Liver (tissue), 9 donors: ENCODE data around the gene DPAGT1. TPM values are rescaled to one million over a fixed set of nuclear protein-coding genes. Genes with fewer than 3 reads are reported as not detected.

Source experiments
- DNase-seq: peaks from one replicate; pipeline ENCODE4 v3.0.0-alpha.2; 2017; ENCODE audit warnings: low spot score
- H3K27ac ChIP-seq, 2 donors: one replicate each; pipeline ENCODE4 v1.7.0; 2013; ENCODE audit warnings: inconsistent platforms in 2 of 2, low read length in 2 of 2, control low read depth in 1 of 2, low read depth in 1 of 2, mild to moderate bottlenecking in 1 of 2
- H3K27me3 ChIP-seq, 4 donors: one replicate each; pipeline versions ENCODE4 v1.6.1 to v1.7.0; 2013; ENCODE audit warnings: low read length in 3 of 4, inconsistent platforms in 1 of 4, mild to moderate bottlenecking in 1 of 4, moderate library complexity in 1 of 4; ENCODE audit not compliant: control insufficient read depth in 4 of 4, insufficient read depth in 4 of 4
- H3K36me3 ChIP-seq, 4 donors: one replicate each; pipeline versions ENCODE4 v1.6.1 to v1.7.0; 2013; ENCODE audit warnings: low read length in 3 of 4, mild to moderate bottlenecking in 3 of 4, low read depth in 1 of 4, moderate library complexity in 1 of 4; ENCODE audit not compliant: control insufficient read depth in 4 of 4, insufficient read depth in 3 of 4
- H3K4me1 ChIP-seq, 4 donors: one replicate each; pipeline versions ENCODE4 v1.6.1 to v1.7.0; 2013; ENCODE audit warnings: low read length in 3 of 4, mild to moderate bottlenecking in 3 of 4, moderate library complexity in 1 of 4; ENCODE audit not compliant: control insufficient read depth in 4 of 4, insufficient read depth in 4 of 4
- H3K4me3 ChIP-seq, 3 donors: one replicate each; pipeline versions ENCODE4 v1.6.1 to v1.7.0; 2013; ENCODE audit warnings: low read length in 3 of 3, control low read depth in 1 of 3, low read depth in 1 of 3, mild to moderate bottlenecking in 1 of 3
- H3K9ac ChIP-seq, 2 donors: one replicate each; pipeline ENCODE4 v1.7.0; 2013; ENCODE audit warnings: low read length in 2 of 2, mild to moderate bottlenecking in 2 of 2, moderate library complexity in 2 of 2, control low read depth in 1 of 2, low read depth in 1 of 2
- H3K9me3 ChIP-seq, 4 donors: one replicate each; pipeline versions ENCODE4 v1.6.1 to v1.7.0; 2013; ENCODE audit warnings: low read length in 3 of 4; ENCODE audit not compliant: control insufficient read depth in 4 of 4
- EGR1 ChIP-seq, 2 donors: IDR thresholded peaks; 2 replicates each; pipeline ENCODE4 v1.6.1; 2016 to 2018; ENCODE audit warnings: antibody characterized with exemption in 2 of 2, low read depth in 2 of 2
- FOXA1 ChIP-seq: IDR thresholded peaks from 2 replicates; pipeline ENCODE4 v1.6.1; 2016; ENCODE audit warnings: antibody characterized with exemption
- FOXA2 ChIP-seq: IDR thresholded peaks from 2 replicates; pipeline ENCODE4 v1.6.1; 2016; ENCODE audit warnings: antibody characterized with exemption
- GABPA ChIP-seq, 2 donors: IDR thresholded peaks in 1 of 2; conservative IDR thresholded peaks in 1 of 2; 2 replicates each; pipeline ENCODE4 v1.6.1; 2016; ENCODE audit warnings: antibody characterized with exemption in 2 of 2, mild to moderate bottlenecking in 1 of 2, moderate library complexity in 1 of 2
- HNF4A ChIP-seq, 2 donors: conservative IDR thresholded peaks; 2 replicates each; pipeline ENCODE4 v1.6.1; 2016; ENCODE audit warnings: antibody characterized with exemption in 2 of 2, mild to moderate bottlenecking in 2 of 2
- HNF4G ChIP-seq: IDR thresholded peaks from 2 replicates; pipeline ENCODE4 v1.6.1; 2016; ENCODE audit warnings: antibody characterized with exemption
- JUND ChIP-seq, 2 donors: IDR thresholded peaks; 2 replicates each; pipeline ENCODE4 v1.6.1; 2016; ENCODE audit warnings: antibody characterized with exemption in 2 of 2
- NR2F2 ChIP-seq: IDR thresholded peaks from 2 replicates; pipeline ENCODE4 v1.6.1; 2016; ENCODE audit warnings: antibody characterized with exemption
- RAD21 ChIP-seq, 2 donors: IDR thresholded peaks; 2 replicates each; pipeline ENCODE4 v1.6.1; 2016; ENCODE audit warnings: antibody characterized with exemption in 2 of 2, mild to moderate bottlenecking in 2 of 2
- RXRA ChIP-seq, 2 donors: IDR thresholded peaks; 2 replicates each; pipeline ENCODE4 v1.6.1; 2017 to 2018; ENCODE audit warnings: antibody characterized with exemption in 2 of 2, mild to moderate bottlenecking in 1 of 2
- SP1 ChIP-seq: IDR thresholded peaks from 2 replicates; pipeline ENCODE4 v1.6.1; 2018; ENCODE audit warnings: antibody characterized with exemption, mild to moderate bottlenecking
- YY1 ChIP-seq: IDR thresholded peaks from 2 replicates; pipeline ENCODE4 v1.6.1; 2016; ENCODE audit warnings: antibody characterized with exemption, mild to moderate bottlenecking
- WGBS: extraction: QIAGEN DNeasy Blood & Tissue Kit; methylation state at CpG from one replicate; pipeline ENCODE4 v1.1.7; 2013; 5-methylcytosine and 5-hydroxymethylcytosine counted together
- polyA plus RNA-seq, 2 donors: library from polyadenylated mRNA; stranded (reverse) in 1 of 2; unstranded in 1 of 2; fragments of 200-250 nt in 1 of 2; fragments of >200 nt in 1 of 2; fragmentation: Nextera tagmentation in 1 of 2; extraction: Ambion mirVana in 1 of 2; gene quantifications; one replicate each; pipeline versions ENCODE4 v1.2.1 to v1.2.3, GENCODE V29; 2013 to 2015
- total RNA-seq, 2 donors: library from RNA; depleted of rRNA; stranded (reverse); fragments of >200 nt; gene quantifications; one replicate each; pipeline ENCODE4 v1.2.3, GENCODE V29; 2014
- TF ChIP-seq, protein P1 (sequence below): IDR thresholded peaks from 2 replicates; pipeline ENCODE4 v1.6.1; 2016; ENCODE audit warnings: antibody characterized with exemption
- TF ChIP-seq, protein P2 (sequence below): IDR thresholded peaks from 2 replicates; pipeline ENCODE4 v1.6.1; 2016; ENCODE audit warnings: antibody characterized with exemption, mild to moderate bottlenecking
- TF ChIP-seq, protein P3 (sequence below): IDR thresholded peaks from 2 replicates; pipeline ENCODE4 v1.6.1; 2016; ENCODE audit warnings: antibody characterized with exemption
- TF ChIP-seq, protein P4 (sequence below): fragments of 150-350 bp; IDR thresholded peaks from 2 replicates; pipeline ENCODE4 v1.5.1; 2017; ENCODE audit warnings: improper control_type of control experiment, low read depth, low read length; ENCODE audit not compliant: missing input control
- donor health status: healthy.
- donor health status: healthy.
- donor health status: healthy.
- donor health status: healthy.
- donor health status: healthy.

Gene DPAGT1
- total and polyA plus RNA-seq, 4 donors = 12.8 to 48.0 (median 37.4) TPM

DNA sequence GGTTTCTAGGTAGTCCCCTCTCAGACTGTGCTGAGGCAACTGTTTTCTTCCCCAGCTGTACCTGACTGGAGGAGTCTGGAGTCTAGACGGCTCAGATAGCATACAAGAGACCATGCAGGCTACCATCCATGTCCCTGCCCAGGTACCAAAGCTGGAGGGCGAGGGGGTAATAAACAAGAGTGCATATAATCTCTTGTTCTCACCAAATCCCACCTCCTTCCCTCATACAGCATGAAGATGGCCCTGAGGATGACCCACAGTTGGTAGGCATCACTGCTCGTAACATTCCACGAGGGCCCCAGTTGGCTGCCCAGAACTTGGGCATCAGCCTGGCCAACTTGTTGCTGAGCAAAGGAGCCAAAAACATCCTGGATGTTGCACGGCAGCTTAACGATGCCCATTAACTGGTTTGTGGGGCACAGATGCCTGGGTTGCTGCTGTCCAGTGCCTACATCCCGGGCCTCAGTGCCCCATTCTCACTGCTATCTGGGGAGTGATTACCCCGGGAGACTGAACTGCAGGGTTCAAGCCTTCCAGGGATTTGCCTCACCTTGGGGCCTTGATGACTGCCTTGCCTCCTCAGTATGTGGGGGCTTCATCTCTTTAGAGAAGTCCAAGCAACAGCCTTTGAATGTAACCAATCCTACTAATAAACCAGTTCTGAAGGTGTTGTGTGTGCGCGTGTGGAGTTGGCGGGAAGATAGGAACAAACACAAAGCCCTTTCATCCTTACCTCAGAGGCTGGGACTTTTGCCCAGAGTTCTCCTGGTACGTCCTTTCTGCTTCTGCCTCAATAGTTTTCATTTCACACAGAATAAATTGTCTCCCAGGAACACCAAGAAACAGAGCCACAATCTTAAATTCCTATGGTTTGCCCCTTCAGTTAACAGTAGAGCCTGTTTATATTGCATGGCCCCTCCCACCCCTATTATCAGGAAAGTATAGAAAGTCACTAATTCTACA, 8.5 kb downstream of the DPAGT1 start:
- DNase-seq = peak; percentile 52
- WGBS = 62% methylated on average over 12 of the region's 12 CpGs
- no peak overlapping the region for H3K27ac ChIP-seq
- H3K27me3 ChIP-seq = no peaks in the 10 kb centered on the region
- peaks cover 5 to 20% (median 9%) of the 10 kb centered on the region in 4 donors for H3K36me3 ChIP-seq
- no peaks in the 10 kb centered on the region for H3K9me3 ChIP-seq
- TF ChIP-seq, protein P1, sequence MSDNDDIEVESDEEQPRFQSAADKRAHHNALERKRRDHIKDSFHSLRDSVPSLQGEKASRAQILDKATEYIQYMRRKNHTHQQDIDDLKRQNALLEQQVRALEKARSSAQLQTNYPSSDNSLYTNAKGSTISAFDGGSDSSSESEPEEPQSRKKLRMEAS = no peak
- peak in 1 of 2 donors; percentile 14 for TF ChIP-seq HNF4A (conservative IDR thresholded peaks at IDR 0.05)
- no peak for TF ChIP-seq RXRA (IDR thresholded peaks at IDR 0.05)
- TF ChIP-seq SP1 = no peak
- no peak for TF ChIP-seq HNF4G
- TF ChIP-seq, protein P2, sequence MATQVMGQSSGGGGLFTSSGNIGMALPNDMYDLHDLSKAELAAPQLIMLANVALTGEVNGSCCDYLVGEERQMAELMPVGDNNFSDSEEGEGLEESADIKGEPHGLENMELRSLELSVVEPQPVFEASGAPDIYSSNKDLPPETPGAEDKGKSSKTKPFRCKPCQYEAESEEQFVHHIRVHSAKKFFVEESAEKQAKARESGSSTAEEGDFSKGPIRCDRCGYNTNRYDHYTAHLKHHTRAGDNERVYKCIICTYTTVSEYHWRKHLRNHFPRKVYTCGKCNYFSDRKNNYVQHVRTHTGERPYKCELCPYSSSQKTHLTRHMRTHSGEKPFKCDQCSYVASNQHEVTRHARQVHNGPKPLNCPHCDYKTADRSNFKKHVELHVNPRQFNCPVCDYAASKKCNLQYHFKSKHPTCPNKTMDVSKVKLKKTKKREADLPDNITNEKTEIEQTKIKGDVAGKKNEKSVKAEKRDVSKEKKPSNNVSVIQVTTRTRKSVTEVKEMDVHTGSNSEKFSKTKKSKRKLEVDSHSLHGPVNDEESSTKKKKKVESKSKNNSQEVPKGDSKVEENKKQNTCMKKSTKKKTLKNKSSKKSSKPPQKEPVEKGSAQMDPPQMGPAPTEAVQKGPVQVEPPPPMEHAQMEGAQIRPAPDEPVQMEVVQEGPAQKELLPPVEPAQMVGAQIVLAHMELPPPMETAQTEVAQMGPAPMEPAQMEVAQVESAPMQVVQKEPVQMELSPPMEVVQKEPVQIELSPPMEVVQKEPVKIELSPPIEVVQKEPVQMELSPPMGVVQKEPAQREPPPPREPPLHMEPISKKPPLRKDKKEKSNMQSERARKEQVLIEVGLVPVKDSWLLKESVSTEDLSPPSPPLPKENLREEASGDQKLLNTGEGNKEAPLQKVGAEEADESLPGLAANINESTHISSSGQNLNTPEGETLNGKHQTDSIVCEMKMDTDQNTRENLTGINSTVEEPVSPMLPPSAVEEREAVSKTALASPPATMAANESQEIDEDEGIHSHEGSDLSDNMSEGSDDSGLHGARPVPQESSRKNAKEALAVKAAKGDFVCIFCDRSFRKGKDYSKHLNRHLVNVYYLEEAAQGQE = no peak
- peak overlapping the region; percentile 70 to 75 for H3K9ac ChIP-seq
- peak overlapping the region in 1 of 3 donors; percentile 75 for H3K4me3 ChIP-seq
- H3K4me1 ChIP-seq = peaks cover 0 to 28% (median 15%) of the 10 kb centered on the region in 4 donors

DNA sequence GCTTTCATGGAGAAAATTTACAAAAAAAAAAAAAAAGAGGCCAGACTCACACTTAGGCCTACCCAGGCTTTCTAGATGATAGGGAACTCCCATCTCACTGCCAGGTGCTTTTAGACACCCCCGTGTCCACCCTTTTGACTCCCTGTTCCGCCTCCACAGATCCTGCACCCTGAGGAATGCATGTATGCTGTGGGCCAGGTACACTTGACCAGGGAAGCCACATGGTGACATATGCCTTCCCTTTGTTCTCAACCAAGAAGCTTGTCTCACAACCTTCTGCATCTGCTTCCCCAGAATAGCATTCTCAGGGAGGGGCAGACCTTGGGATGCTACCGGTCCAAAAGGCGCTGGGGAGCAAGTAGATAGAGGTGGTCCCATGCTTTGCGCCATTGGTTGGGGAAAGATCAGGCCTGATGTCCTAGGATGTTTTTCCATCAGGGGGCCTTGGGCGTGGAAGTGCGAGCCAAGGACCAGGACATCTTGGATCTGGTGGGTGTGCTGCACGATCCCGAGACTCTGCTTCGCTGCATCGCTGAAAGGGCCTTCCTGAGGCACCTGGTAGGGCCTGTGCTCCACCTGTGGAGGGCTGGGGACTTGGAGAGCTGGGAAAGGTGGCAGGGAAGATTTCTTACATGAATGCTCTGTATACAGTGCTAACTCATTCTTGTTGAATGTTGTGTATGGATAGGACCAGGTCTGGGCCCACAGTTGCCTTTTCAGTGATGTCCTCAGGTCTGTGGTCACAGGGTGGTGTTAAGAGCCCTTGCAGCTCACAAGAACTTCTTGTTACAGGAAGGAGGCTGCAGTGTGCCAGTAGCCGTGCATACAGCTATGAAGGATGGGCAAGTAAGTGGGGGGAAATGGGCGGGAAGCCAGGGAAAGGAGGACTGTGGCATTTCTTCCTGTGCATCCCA, 9.4 kb downstream of the DPAGT1 start:
- Histone ChIP-seq H3K4me3 (no peak overlapping the region), H3K4me1 (peaks cover 0 to 28% (median 15%) of the 10 kb centered on the region in 4 donors), H3K9me3 (no peaks in the 10 kb centered on the region), H3K27me3 (no peaks in the 10 kb centered on the region), H3K36me3 (peaks cover under 1 to 11% (median 4%) of the 10 kb centered on the region in 4 donors), H3K27ac (no peak overlapping the region), H3K9ac (no peak overlapping the region)
- WGBS = 94% methylated on average over 13 of the region's 13 CpGs
- DNase-seq = no peak
- no peak for TF ChIP-seq FOXA1
- no peak for TF ChIP-seq GABPA (IDR thresholded peaks at IDR 0.05 in 1 of 2, conservative IDR thresholded peaks at IDR 0.05 in 1 of 2)
- TF ChIP-seq EGR1 (IDR thresholded peaks at IDR 0.05; ENCODE audit: low read depth in 2 of 2) = no peak
- TF ChIP-seq, protein P1 = no peak
- no peak for TF ChIP-seq FOXA2
- TF ChIP-seq HNF4G = no peak
- TF ChIP-seq, protein P3, sequence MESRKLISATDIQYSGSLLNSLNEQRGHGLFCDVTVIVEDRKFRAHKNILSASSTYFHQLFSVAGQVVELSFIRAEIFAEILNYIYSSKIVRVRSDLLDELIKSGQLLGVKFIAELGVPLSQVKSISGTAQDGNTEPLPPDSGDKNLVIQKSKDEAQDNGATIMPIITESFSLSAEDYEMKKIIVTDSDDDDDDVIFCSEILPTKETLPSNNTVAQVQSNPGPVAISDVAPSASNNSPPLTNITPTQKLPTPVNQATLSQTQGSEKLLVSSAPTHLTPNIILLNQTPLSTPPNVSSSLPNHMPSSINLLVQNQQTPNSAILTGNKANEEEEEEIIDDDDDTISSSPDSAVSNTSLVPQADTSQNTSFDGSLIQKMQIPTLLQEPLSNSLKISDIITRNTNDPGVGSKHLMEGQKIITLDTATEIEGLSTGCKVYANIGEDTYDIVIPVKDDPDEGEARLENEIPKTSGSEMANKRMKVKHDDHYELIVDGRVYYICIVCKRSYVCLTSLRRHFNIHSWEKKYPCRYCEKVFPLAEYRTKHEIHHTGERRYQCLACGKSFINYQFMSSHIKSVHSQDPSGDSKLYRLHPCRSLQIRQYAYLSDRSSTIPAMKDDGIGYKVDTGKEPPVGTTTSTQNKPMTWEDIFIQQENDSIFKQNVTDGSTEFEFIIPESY = no peak
- no peak for TF ChIP-seq JUND (IDR thresholded peaks at IDR 0.05)
- TF ChIP-seq, protein P2 = no peak
- TF ChIP-seq NR2F2 = no peak
- TF ChIP-seq, protein P4, sequence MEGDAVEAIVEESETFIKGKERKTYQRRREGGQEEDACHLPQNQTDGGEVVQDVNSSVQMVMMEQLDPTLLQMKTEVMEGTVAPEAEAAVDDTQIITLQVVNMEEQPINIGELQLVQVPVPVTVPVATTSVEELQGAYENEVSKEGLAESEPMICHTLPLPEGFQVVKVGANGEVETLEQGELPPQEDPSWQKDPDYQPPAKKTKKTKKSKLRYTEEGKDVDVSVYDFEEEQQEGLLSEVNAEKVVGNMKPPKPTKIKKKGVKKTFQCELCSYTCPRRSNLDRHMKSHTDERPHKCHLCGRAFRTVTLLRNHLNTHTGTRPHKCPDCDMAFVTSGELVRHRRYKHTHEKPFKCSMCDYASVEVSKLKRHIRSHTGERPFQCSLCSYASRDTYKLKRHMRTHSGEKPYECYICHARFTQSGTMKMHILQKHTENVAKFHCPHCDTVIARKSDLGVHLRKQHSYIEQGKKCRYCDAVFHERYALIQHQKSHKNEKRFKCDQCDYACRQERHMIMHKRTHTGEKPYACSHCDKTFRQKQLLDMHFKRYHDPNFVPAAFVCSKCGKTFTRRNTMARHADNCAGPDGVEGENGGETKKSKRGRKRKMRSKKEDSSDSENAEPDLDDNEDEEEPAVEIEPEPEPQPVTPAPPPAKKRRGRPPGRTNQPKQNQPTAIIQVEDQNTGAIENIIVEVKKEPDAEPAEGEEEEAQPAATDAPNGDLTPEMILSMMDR = no peak
- no peak for TF ChIP-seq RAD21 (IDR thresholded peaks at IDR 0.05)
- no peak for TF ChIP-seq RXRA (IDR thresholded peaks at IDR 0.05)
- no peak for TF ChIP-seq YY1
- no peak for TF ChIP-seq SP1
